ENCODE results near the gene THAP7.

DNA sequence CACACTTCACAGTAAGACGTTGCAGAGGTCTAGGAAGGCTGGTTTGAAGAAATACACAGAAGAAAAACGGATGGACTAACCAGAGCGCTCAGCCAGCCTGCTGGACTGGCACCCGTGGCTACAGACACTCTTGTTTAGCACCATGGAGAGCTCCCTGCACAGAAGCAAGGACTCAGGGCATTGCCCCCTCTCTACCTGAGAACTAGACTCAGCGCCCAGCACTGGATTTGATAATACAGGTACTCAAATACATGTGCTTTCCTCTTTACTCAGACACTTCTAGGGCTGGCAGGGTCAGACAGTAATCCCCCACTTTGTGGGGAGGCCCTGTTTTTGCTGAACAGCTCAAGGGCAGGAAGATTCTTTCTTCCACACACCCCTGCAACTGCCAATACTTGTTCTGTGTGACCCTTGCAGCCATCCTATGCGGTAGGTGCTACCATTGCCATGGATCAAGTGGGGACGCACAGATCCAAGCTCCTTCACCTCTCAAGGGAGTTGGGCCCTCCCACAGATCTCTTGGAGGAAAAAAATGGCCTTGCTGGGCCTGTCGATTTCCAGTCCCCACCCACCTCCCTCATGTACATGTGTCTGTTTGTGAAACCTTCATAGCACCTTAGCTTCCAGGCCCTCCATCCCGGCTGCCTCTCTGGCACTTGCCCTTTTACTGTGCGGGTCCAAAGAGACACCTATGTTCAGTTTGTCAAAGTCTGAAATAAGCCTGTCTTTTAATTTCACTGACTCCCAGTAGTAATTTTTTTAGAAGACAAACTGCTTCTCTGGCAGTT is 7.9 kb upstream of the THAP7 start:
- TF ChIP-seq, protein P1, sequence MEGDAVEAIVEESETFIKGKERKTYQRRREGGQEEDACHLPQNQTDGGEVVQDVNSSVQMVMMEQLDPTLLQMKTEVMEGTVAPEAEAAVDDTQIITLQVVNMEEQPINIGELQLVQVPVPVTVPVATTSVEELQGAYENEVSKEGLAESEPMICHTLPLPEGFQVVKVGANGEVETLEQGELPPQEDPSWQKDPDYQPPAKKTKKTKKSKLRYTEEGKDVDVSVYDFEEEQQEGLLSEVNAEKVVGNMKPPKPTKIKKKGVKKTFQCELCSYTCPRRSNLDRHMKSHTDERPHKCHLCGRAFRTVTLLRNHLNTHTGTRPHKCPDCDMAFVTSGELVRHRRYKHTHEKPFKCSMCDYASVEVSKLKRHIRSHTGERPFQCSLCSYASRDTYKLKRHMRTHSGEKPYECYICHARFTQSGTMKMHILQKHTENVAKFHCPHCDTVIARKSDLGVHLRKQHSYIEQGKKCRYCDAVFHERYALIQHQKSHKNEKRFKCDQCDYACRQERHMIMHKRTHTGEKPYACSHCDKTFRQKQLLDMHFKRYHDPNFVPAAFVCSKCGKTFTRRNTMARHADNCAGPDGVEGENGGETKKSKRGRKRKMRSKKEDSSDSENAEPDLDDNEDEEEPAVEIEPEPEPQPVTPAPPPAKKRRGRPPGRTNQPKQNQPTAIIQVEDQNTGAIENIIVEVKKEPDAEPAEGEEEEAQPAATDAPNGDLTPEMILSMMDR (IDR thresholded peaks at IDR 0.05): no peak
- no peak for TF ChIP-seq POLR2A (IDR thresholded peaks at IDR 0.05)
